Mucosa of stomach (tissue), 1 donor: ENCODE measurements around the gene PTPRM.

Experiments
- H3K27me3 ChIP-seq: one replicate; pipeline ENCODE4 v1.7.0; 2013; ENCODE audit warnings: mild to moderate bottlenecking, low read length; ENCODE audit not compliant: control insufficient read depth, insufficient read depth
- H3K36me3 ChIP-seq: one replicate; pipeline ENCODE4 v1.7.0; 2013; ENCODE audit warnings: low read length; ENCODE audit not compliant: control insufficient read depth, insufficient read depth
- H3K4me1 ChIP-seq: one replicate; pipeline ENCODE4 v1.7.0; 2013; ENCODE audit warnings: mild to moderate bottlenecking, low read length; ENCODE audit not compliant: control insufficient read depth, insufficient read depth
- H3K4me3 ChIP-seq: one replicate; pipeline ENCODE4 v1.7.0; 2013; ENCODE audit warnings: low read length
- H3K9ac ChIP-seq: one replicate; pipeline ENCODE4 v1.7.0; 2013; ENCODE audit warnings: mild to moderate bottlenecking, low read length, moderate library complexity
- H3K9me3 ChIP-seq: one replicate; pipeline ENCODE4 v1.7.0; 2013; ENCODE audit warnings: mild to moderate bottlenecking, low read length, moderate library complexity; ENCODE audit not compliant: control insufficient read depth
- donor health status: Pancreatic carcinoma.

Gene PTPRM

GRCh38 chr18:8167673-8168072 is 600.6 kb downstream of the PTPRM start:
- H3K9ac ChIP-seq: no peak overlapping the region
- H3K27me3 ChIP-seq: no peaks in the 10 kb centered on the region

GRCh38 chr18:8169722-8170121 is 602.6 kb downstream of the PTPRM start:
- Histone ChIP-seq H3K9ac (no peak overlapping the region), H3K36me3 (no peaks in the 10 kb centered on the region), H3K27me3 (no peaks in the 10 kb centered on the region), H3K4me3 (no peak overlapping the region), H3K9me3 (no peaks in the 10 kb centered on the region), H3K4me1 (no peaks in the 10 kb centered on the region)

More at GRCh38 chr18:8167673-8168072, 600.6 kb downstream of the PTPRM start:
- Histone ChIP-seq H3K4me3 (no peak overlapping the region), H3K36me3 (no peaks in the 10 kb centered on the region), H3K9me3 (no peaks in the 10 kb centered on the region), H3K4me1 (no peaks in the 10 kb centered on the region)

- H3K4me3 ChIP-seq: no peak overlapping the region
- H3K27me3 ChIP-seq: no peaks in the 10 kb centered on the region
- H3K9ac ChIP-seq: no peak overlapping the region
- H3K9me3 ChIP-seq: no peaks in the 10 kb centered on the region
- no peaks in the 10 kb centered on the region for H3K36me3 ChIP-seq
- H3K4me1 ChIP-seq: peaks cover 6% of the 10 kb centered on the region
These were observed 607.7 kb downstream of the PTPRM start for GRCh38 chr18:8174771-8175170.

- Histone ChIP-seq H3K9me3 (no peaks in the 10 kb centered on the region), H3K4me1 (peaks cover 6% of the 10 kb centered on the region), H3K4me3 (no peak overlapping the region), H3K9ac (no peak overlapping the region), H3K27me3 (no peaks in the 10 kb centered on the region), H3K36me3 (no peaks in the 10 kb centered on the region)
These were observed 608.5 kb downstream of the PTPRM start for GRCh38 chr18:8175501-8176061.

- Histone ChIP-seq H3K4me1 (peaks cover 6% of the 10 kb centered on the region), H3K9ac (no peak overlapping the region), H3K4me3 (no peak overlapping the region), H3K27me3 (no peaks in the 10 kb centered on the region), H3K36me3 (no peaks in the 10 kb centered on the region), H3K9me3 (no peaks in the 10 kb centered on the region)
These were observed 609.0 kb downstream of the PTPRM start for GRCh38 chr18:8176109-8176508.

- no peaks in the 10 kb centered on the region for H3K27me3 ChIP-seq
- H3K9me3 ChIP-seq: no peaks in the 10 kb centered on the region
- H3K4me3 ChIP-seq: no peak overlapping the region
- H3K36me3 ChIP-seq: no peaks in the 10 kb centered on the region
- H3K9ac ChIP-seq: no peak overlapping the region
- H3K4me1 ChIP-seq: peaks cover 6% of the 10 kb centered on the region
These were observed 609.4 kb downstream of the PTPRM start for GRCh38 chr18:8176554-8176953.

- H3K27me3 ChIP-seq: no peaks in the 10 kb centered on the region
- no peaks in the 10 kb centered on the region for H3K9me3 ChIP-seq
- H3K9ac ChIP-seq: no peak overlapping the region
- H3K36me3 ChIP-seq: no peaks in the 10 kb centered on the region
- no peak overlapping the region for H3K4me3 ChIP-seq
- peaks cover 6% of the 10 kb centered on the region for H3K4me1 ChIP-seq
These were observed 610.4 kb downstream of the PTPRM start for GRCh38 chr18:8177330-8178016.

GRCh38 chr18:8186413-8186812 is 619.3 kb downstream of the PTPRM start:
- no peak overlapping the region for H3K9ac ChIP-seq
- H3K36me3 ChIP-seq: no peaks in the 10 kb centered on the region
- no peaks in the 10 kb centered on the region for H3K4me1 ChIP-seq
- H3K9me3 ChIP-seq: no peaks in the 10 kb centered on the region
- no peak overlapping the region for H3K4me3 ChIP-seq
- H3K27me3 ChIP-seq: no peaks in the 10 kb centered on the region

GRCh38 chr18:8188184-8188583 is 621.1 kb downstream of the PTPRM start:
- no peaks in the 10 kb centered on the region for H3K4me1 ChIP-seq
- no peaks in the 10 kb centered on the region for H3K27me3 ChIP-seq
- no peaks in the 10 kb centered on the region for H3K9me3 ChIP-seq
- no peak overlapping the region for H3K4me3 ChIP-seq
- H3K9ac ChIP-seq: no peak overlapping the region
- H3K36me3 ChIP-seq: no peaks in the 10 kb centered on the region

- Histone ChIP-seq H3K4me3 (no peak overlapping the region), H3K36me3 (no peaks in the 10 kb centered on the region), H3K4me1 (no peaks in the 10 kb centered on the region), H3K27me3 (no peaks in the 10 kb centered on the region), H3K9ac (no peak overlapping the region), H3K9me3 (no peaks in the 10 kb centered on the region)
These were observed 623.9 kb downstream of the PTPRM start for GRCh38 chr18:8190980-8191379.

GRCh38 chr18:8194431-8194830 is 627.3 kb downstream of the PTPRM start:
- no peak overlapping the region for H3K4me3 ChIP-seq
- H3K27me3 ChIP-seq: no peaks in the 10 kb centered on the region
- no peak overlapping the region for H3K9ac ChIP-seq
- H3K9me3 ChIP-seq: no peaks in the 10 kb centered on the region
- H3K4me1 ChIP-seq: no peaks in the 10 kb centered on the region
- no peaks in the 10 kb centered on the region for H3K36me3 ChIP-seq

GRCh38 chr18:8196238-8196637 is 629.1 kb downstream of the PTPRM start:
- Histone ChIP-seq H3K9me3 (no peaks in the 10 kb centered on the region), H3K4me3 (no peak overlapping the region), H3K4me1 (no peaks in the 10 kb centered on the region), H3K27me3 (no peaks in the 10 kb centered on the region), H3K9ac (no peak overlapping the region), H3K36me3 (no peaks in the 10 kb centered on the region)
